NCI-H146 treated with DMSO at 0.1 percent for 48 hours (cell line): ENCODE measurements around the gene IMPACT.

Experiments
- DNase-seq: peaks from one replicate; lab custom pipeline; 2025; ENCODE audit not compliant: unreplicated experiment; lab: John Stamatoyannopoulos, UW

The IMPACT gene

DNA sequence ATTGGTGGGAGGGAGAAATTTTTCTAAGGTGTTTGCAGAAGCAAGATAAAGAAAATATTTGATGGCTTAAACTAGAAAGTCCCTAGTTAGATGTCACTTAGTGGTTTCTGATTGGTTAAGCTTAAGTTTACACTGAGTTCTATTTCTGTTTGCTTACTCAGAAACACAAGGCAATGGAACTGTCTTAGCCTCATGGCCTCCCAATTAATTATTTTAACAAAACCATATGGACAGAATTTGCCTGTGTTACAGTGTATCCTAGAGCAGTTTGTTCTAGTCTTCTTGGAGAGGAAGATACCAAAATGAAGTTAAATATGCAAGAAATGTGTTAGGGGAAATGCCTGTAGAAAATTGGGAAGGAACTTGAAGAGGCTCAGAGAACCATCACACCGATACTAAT lies 4.6 kb upstream of the IMPACT start:
- DNase-seq, result no peak

DNA sequence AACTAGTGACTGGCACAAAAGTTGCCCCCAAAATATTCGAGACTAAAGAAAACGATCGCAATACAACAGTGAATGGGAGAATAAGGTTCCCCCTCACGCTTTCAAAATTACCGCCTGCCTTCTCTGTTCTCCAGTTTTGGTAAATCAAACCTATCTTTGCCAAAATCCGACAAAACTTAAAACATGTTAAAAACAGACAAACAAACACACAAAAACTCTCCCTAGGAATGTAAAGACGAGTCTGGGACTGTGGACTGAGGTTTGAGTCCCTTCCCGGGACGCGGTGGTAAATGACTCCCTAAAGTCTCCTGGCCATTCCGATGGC lies 435 bp upstream of the IMPACT start:
- no peak for DNase-seq

DNA sequence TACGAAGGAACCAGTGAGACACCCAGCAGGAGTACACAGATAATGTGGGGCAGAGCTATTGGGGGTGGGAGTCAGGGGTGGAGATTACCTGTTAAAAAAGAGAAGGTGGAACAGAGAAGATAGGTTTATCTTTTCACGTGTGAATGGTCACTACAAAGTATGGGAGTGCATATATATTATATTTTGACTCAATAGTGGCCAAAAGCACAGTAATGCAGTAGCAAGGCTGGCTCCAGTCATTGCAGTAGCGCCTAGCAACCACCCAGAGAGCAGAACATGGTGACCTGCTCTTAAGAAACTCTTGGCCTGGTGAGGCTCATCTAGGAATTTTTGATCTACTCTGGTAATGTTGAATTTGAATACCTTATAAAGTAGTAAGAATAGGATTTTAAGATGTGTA lies 1.0 kb downstream of the IMPACT start:
- DNase-seq, result peak; percentile 50

DNA sequence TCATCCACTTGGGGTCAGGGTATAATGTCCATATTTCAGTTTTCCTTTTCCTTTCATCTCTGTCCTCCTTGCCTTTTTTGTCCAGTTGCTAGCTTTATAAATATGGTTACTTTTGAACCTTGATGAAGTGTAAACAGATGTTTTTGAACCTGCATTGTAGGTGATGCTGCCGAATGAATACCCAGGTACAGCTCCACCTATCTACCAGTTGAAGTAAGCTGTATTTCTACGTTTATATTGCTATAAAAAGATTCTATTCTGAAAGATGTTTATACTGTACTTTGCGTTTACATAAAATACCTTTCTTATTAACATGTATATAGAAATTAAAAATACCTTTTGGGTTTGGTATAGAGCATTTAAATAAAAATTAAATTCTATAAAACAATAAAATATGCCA lies 2.2 kb downstream of the IMPACT start:
- peak; percentile 28 for DNase-seq

DNA sequence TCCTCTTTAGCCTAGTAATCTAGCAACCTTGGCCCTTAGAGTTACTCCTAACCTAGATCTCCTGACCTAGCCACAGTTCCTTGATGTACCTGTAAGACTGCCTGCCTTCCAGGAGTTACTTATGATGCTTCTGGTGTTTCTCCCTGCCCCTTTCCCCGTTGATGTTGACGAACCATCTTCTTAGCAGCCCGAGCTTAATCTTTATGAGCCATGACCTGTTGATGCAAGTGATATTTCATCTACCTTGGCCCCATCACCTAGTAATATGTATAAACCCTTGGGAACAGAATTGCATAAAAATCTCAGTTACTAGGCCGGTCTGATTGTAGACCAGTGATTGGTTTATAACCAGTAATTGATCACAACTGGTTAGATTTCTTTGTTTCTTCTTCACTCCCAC lies 2.7 kb downstream of the IMPACT start:
- no peak for DNase-seq

DNA sequence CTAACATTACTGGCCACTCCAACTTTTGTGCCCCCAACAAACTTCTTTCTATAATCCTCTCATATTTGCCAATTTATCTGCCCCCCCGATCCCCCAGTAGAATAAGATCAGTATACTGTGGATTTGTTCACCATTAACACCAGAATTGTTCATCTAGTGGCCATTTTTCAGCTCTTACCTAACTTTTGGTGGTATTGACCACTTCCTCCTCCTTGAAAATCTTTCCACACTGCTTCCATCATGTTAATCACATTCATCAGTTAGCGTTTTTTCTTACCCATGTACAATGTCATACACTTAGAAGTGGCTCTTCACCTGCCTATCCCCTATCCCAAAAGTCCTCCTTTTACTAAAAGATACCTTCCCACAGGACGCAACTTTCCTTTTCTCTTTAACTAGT lies 6.1 kb downstream of the IMPACT start:
- no peak for DNase-seq

DNA sequence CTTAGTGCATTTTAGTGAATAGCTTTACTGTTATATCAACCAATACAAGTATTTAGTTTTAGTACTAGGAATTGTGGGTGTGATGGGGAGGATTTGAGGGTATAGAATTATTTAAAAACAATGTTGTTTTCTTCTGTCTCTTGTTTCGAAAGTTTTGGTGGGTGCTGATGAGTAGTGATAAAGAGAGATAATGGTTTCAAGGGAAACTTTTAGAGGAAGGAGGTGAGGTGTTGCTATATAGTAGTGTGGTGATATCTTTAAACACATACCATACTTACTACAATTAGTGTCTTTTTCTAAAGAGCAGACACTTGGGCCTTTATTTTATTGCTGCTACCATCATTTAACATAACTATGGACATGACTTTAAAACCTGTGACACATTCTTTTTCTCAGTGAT lies 10.5 kb downstream of the IMPACT start:
- DNase-seq, result no peak

DNA sequence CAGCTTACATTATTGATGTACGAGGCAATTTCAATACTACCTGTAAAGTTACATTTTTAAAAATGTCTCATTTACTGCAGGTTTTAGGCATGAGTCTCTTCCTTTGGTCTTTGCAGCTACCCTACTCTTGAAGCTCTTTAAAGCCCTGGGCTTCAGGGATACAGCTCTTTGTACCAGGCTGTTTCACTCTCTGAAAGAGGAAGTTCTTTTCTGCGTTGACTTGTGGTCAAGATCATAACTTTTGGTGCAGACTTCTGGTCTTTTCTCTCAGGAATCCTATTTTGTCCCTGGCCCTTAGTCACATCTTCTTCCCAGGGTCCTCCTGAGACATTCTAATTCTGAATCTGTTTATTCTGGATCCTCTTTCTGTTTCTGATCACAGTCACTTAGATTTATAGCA lies 17.4 kb downstream of the IMPACT start:
- no peak for DNase-seq

DNA sequence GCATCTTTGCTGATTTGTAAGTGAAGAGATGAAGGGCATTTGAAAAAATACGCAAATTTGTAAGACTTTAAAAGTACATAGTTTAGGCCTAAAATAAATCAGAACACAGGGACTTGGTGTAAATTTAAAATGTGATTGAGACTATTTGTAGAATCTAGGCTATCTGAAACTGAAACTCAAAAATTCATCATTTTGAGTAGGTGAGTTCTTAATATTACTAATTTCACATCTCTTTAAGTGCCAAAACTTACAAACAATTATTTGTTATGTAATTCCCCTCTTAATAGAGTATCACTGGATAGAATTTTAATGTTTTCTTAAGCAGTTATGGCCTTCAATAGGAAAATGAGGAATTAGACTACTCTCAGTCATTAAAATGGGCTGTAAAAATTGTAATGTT lies 20.0 kb downstream of the IMPACT start:
- no peak for DNase-seq

DNA sequence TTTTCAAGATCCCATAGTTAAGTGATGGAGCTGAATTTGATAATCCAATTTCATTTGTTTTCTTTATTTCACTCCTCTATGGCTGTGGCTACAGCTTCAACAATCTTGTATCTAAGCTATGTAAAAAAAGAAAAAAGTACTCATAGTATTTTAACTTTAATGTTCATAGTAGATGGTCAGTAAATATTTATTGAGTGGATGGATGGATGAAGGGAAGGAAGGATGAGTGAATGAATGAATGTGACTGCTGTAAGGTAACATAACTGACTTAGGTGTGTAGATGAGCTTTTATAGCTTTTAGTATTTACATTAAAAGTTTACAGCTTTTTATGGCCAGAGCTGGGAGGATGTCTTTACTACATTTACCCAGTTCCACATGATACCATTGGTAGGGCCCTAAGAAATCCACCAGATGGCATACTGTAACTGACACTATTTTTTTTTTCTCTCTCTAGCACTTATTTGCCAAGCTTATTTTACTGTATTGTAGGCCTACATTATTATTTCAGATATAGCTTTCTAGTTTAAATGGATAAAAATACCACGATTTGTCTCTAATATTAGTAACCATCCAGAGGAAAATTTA lies 20.6 kb downstream of the IMPACT start:
- no peak for DNase-seq

DNA sequence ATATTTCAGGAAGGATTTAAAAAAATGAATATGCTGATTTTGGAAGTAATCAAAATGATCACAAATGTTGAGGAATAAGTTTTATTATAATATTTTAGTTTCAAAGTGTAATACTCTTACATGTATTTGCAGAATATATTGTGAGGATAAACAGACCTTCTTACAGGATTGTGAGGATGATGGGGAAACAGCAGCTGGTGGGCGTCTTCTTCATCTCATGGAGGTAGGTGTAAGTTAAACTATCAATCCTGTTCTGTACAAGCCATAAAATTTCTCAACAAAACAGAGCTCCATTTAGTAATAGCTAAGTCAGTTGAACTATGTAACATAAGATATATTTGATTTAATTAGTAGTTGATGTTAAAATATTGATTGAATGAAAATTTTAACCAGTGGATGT lies 21.5 kb downstream of the IMPACT start:
- no peak for DNase-seq

DNA sequence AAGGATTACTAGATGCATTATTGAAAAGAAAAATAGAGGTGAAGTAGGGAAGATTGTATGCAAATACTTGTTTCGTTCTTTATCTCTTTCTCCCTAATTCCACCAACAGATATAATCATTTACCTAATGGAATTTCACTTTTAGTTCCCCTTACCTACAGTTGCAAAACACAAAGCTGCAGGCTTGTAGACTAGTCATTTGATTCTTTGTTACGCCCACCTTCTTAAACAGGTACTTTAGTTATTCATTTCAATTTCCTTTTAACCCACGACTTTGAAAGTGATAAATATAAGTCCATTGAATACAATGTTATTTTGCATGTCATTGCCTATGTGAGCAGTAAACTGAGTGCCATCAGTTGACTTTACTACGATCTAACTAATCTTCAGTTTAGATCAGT lies 30.1 kb downstream of the IMPACT start:
- no peak for DNase-seq

DNA sequence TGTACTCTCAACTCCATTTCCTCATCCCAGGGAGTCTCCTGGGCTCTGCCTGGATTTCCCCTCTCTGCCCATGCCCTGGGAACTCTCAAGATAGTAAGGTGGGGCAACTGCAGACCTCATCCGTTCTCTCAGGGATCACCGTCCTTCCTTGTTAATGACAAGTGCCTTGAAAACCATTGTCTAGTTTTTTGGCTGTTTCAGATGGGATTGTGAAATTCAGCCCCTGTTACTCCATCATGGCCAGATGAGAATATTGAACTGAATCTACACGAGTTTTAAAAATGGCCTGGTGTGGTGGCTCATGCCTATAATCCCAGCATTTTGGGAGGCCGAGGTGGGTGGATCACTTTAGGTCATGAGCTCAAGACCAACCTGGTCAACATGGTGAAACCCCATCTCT lies 33.3 kb downstream of the IMPACT start:
- no peak for DNase-seq

DNA sequence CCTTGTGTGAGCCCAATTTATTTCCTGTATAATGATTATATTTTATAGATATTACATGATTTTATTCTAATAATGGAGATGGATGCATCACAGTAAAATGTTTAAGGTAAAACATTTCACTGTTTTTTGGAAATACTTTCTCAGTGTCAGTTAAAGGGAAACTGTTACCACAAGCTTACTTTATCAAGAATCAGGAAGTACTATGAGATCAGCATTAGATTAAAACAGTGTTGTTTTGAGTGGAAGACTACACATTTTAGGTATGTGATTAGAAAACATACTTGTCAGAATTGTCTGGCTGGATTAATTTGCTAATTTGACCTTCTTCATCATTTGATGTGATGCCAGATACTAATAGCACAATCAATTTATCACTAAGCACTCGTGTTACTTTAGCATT lies 33.9 kb downstream of the IMPACT start, which contains the start of gene HRH4:
Gene HRH4, plus strand, starts transcription at position 250 of the 400 bp plus-strand sequence. Its CDS starts 92 bp downstream, at position 342.
- DNase-seq, result no peak

DNA sequence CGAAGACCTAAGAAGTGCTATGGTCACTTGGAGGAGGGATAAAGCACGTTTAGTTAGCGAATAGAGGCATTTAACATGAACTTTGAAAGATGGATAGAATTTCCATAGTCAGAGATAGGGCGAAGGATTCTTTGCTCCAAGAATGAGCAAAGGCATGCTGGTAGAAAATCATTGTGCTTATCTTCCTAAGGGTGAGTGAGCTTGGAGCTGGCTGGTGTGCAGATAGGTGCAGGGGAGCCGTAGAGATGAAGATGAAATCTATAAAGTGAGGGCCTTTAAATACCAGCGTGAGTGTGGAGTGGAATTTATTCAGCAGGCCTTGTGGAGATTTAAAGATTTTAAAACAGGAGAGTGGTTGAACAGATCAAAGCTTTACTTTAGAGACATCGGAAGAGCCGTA lies 35.5 kb downstream of the IMPACT start:
- no peak for DNase-seq

DNA sequence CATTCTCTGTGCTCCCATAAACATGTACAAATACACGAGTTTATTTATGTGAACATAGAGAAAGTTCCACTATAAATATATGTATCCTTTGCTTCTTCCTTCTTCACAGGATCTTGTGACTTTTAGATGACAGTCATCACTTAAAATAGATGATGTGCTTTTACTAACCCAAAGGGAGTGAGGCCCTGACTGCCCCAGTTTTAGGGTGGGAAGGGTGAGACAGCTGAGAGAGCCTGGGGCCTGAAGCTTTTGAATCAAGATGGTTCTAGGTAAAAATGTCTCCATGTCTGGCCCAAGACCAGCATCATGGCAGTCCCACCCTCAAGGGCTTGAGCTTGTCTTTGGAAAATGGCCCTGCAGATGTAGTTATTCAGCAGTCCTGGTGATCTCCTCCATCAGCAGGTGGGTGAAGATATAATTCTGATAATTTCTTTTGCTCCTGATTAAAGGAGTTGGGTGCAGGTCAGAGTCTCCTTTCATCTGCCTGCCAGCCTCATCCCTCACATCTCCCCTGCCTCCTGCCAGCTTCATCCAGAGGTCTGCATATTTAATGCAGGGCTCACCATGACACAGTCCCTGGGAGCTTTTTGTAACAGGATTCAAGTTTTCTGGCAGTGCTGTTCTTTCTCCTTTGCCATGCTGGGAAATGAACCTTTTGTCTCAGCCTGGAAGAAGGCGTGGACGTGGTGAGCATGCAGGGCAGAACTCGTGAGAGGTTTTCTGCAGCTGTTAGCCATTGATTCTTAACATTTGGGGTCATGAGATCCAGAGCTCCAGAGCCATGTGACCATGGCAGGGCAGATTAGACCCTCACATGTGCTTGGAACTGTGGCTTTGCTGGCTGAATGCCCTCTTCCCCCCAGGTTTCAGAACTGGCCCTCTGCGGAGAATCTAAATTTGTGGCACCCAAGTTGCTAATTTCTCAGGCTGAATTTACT lies 36.6 kb downstream of the IMPACT start:
- DNase-seq, result no peak

DNA sequence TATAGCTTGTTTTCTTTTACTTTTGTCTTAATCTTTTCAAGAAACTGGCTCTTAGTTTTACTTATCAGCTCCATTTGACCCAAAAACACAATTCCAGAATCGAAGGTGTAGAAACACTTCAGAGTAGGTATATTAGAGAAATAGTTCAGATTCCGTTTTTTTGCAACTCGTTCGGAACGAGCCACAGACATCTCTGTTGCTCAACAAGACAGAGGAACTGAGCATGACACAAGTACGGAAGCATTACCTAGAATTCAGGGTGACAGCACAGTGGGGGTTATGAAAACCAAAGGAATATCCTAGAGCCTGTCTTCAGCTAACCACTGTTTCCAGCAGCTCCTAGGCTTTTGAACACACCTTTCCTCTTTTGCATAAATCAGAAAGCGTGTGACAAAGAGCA lies 39.0 kb downstream of the IMPACT start:
- DNase-seq, result no peak

DNA sequence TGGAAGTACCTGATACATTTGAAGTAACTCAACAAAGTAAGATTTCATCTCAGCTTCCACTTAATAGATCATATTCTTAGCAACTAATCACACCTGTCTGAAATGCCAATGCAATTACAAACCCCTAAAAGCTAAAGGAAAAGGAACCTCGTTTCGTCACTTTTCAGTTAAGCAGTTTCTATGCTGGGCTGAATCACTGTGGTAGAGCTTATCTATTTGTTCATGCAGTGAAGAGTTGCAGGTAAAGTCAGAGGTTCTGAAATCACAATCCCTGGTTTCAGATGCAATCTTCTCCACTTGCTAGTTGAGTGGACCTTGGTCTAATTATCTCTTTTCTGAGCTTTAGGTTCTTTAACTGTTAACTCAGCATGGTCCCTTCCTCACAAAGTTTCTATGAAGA lies 40.3 kb downstream of the IMPACT start:
- DNase-seq, result no peak

DNA sequence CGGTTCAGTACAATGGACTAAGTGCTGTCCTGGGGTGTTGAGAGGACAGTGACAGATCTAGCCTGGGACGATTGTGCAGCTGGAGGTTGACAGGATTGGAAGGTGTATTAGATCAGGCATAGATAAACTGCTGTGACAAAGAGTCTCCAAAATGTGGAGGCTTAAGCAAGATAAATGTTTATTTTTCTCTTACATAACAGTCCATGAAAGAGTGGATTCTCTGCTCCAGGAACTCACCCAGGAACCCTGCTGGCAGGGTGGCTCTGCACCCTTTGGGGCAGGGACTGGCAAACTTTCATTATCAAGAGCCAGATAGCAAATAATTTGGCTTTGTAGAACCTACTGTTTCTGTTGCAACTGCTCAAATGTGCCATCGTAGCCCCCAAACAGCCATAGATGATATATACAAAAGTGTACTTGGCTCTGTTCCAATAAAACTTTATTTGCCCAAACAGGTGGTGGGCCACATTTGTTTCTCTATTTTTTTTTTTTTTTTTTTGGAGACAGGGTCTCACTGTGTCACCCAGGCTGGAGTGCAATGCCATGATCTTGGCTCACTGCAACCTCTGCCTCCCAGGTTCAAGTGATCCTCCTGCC lies 43.6 kb downstream of the IMPACT start:
- no peak for DNase-seq

DNA sequence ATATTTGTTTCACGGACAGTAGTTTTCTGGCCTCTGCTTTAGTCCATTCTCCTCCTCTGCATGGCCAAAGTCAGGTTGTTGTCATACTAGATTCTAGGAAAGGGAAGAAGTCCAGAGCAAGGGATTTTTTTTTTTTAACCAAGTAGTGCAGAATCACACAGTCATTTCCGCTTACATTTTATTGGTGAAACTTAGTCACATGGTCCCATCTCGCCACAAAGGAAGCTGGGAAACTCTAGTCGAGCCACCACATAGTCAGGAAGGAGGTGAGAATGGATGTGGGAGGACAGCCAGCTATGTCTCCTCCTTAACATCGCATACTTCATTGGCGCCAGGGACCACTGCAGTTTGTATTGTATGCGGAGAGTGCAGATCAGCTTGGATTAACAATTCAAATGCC lies 44.3 kb downstream of the IMPACT start:
- no peak for DNase-seq

DNA sequence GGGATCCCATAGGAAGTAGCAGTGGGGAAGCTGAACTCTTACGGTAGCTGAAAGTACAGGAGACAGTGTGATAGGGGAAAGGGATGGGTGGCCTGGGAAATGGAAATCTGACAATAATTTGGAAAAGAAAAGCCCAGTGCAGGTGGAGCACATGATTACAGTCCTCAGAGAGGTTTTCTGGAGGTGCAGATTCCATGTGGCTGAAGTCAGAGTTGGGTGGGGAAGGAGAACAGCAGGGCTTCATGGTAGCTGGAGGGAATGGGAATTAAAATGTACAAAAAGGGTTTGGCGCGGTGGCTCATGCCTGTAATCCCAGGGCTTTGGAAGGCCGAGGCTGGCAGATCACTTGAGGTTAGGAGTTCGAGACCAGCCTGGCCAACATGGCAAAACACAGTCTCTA lies 46.1 kb downstream of the IMPACT start:
- DNase-seq, result no peak

DNA sequence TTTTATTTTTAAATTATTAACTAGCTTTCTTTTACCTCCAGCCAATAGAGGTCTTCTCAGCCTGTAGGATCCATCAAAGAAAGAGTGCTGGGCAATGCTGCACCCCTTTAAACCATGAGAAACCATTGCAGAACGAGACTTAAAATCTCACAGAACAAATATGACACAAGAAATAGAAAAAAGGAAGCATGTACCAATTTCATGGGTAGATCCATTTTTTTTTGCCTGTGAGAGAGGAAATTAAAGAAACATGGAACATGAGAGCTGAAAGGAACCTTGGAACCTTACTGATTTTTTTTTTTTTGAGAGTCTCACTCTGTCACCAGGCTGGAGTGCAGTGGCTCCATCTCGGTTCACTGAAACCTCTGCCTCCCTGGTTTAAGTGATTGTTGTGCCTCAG lies 47.9 kb downstream of the IMPACT start:
- no peak for DNase-seq
